ENCODE results near the gene ATP2C1.

The ATP2C1 gene

GRCh38 chr3:131047582-131047981 is 153.7 kb downstream of the ATP2C1 start:
- DNase-seq (ENCODE audit: low read depth) = no peak
- TF ChIP-seq CTCF (IDR thresholded peaks at IDR 0.05; ENCODE audit: control insufficient read depth, extremely low read depth, insufficient read depth) = no peak

GRCh38 chr3:131048030-131048429 is 154.1 kb downstream of the ATP2C1 start:
- DNase-seq (ENCODE audit: low read depth) = no peak
- TF ChIP-seq CTCF (IDR thresholded peaks at IDR 0.05; ENCODE audit: control insufficient read depth, extremely low read depth, insufficient read depth) = no peak
- no peak overlapping the region for H3K4me3 ChIP-seq (ENCODE audit: low read depth, low read length)

More at GRCh38 chr3:131047582-131047981, 153.7 kb downstream of the ATP2C1 start:
- H3K4me3 ChIP-seq (ENCODE audit: low read depth, low read length) = no peak overlapping the region

- TF ChIP-seq CTCF (IDR thresholded peaks at IDR 0.05; ENCODE audit: control insufficient read depth, extremely low read depth, insufficient read depth) = no peak
- DNase-seq (ENCODE audit: low read depth) = no peak
- no peak overlapping the region for H3K4me3 ChIP-seq (ENCODE audit: low read depth, low read length)
Observed at GRCh38 chr3:131050001-131050400, 156.1 kb downstream of the ATP2C1 start.

- TF ChIP-seq CTCF (IDR thresholded peaks at IDR 0.05; ENCODE audit: control insufficient read depth, extremely low read depth, insufficient read depth) = peak; percentile 53
- DNase-seq (ENCODE audit: low read depth) = peak; percentile 11
- no peak overlapping the region for H3K4me3 ChIP-seq (ENCODE audit: low read depth, low read length)
Observed at GRCh38 chr3:131053043-131053859, 159.4 kb downstream of the ATP2C1 start.

Measured in LNCaP clone FGC (cell line).